Neural crest cell (in vitro differentiated cells): ENCODE results near the gene DHRS11. TPM values are rescaled to one million over a fixed set of nuclear protein-coding genes. Genes with fewer than 3 reads are reported as not detected.

ENCODE experiments used
- DNase-seq: peaks from one replicate; pipeline ENCODE4 v3.0.0; 2021; ENCODE audit warnings: low read depth, mixed read lengths, low spot score
- H3K27ac Mint-ChIP-seq: one replicate; pipeline ENCODE4 v1.8.0; 2021; ENCODE audit warnings: mild to moderate bottlenecking, mixed read lengths; ENCODE audit not compliant: unreplicated experiment
- H3K27me3 Mint-ChIP-seq: 2 replicates; pipeline ENCODE4 v1.8.0; 2021; ENCODE audit warnings: low read depth, mild to moderate bottlenecking, mixed read lengths
- H3K36me3 Mint-ChIP-seq: 2 replicates; pipeline ENCODE4 v1.8.0; 2021; ENCODE audit warnings: low read depth, mild to moderate bottlenecking, mixed read lengths
- H3K4me1 Mint-ChIP-seq: 2 replicates; pipeline ENCODE4 v1.8.0; 2021; ENCODE audit warnings: mixed read lengths
- H3K4me3 Mint-ChIP-seq: one replicate; pipeline ENCODE4 v1.8.0; 2021; ENCODE audit warnings: mild to moderate bottlenecking, mixed read lengths
- H3K9me3 Mint-ChIP-seq: 2 replicates; pipeline ENCODE4 v1.8.0; 2021; ENCODE audit warnings: mixed read lengths
- total RNA-seq: library from RNA; stranded (reverse); gene quantifications from 2 replicates; pipeline ENCODE4 v1.2.1, GENCODE V29; 2021
- TF ChIP-seq, protein P1 (sequence below): fragments of 200-600 bp; sonication (generic); conservative IDR thresholded peaks from 2 replicates; pipeline ENCODE4 v1.5.0; 2021; ENCODE audit warnings: antibody characterized with exemption, mild to moderate bottlenecking

The DHRS11 gene
- total RNA-seq, 1 donor from 2014 or later: 14.7 TPM

DNA sequence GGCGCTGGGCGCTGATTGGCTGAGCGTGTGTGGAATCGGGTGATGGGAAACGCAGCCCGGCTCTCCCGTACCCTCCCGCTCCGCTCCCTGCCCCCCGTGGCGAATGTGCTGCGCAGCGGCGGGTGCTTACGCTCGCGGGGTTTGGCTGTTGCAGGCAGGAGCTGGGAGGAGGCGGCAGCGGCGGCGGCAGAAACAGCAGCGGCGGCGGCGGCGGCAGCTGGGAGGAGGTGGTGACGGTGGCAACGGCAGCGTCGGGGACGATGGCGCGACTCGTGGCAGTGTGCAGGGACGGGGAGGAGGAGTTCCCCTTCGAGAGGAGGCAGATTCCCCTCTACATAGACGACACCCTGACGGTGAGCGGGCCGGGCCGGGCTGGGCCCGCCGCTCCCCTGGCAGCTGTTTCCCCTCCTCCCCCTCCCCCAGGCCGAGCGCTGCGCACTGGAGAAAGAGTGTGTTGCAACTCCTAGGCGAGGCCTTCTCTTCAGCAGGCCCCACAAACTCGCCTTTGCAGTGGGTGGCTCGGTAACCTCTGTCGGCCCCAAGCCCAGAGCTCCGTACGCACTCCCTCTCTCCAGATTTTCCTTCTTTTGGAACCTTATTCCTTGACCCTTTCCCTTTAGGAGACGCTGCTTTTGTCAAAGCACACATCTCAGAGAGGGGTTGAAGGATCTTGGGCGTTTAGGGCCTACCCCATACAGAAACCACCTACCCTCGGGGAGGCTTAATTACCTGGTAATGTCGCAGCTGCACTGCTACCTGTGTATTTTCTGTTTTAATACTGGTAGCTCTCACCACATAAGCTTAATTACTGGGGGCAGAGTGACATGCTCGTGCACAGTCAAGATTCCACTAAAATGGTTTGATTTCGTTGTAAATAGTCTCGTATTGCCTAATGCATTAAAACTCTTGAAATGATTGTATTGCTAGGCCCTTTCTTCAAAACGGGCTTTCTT lies 45.9 kb upstream of the DHRS11 start:
- TF ChIP-seq, protein P1, sequence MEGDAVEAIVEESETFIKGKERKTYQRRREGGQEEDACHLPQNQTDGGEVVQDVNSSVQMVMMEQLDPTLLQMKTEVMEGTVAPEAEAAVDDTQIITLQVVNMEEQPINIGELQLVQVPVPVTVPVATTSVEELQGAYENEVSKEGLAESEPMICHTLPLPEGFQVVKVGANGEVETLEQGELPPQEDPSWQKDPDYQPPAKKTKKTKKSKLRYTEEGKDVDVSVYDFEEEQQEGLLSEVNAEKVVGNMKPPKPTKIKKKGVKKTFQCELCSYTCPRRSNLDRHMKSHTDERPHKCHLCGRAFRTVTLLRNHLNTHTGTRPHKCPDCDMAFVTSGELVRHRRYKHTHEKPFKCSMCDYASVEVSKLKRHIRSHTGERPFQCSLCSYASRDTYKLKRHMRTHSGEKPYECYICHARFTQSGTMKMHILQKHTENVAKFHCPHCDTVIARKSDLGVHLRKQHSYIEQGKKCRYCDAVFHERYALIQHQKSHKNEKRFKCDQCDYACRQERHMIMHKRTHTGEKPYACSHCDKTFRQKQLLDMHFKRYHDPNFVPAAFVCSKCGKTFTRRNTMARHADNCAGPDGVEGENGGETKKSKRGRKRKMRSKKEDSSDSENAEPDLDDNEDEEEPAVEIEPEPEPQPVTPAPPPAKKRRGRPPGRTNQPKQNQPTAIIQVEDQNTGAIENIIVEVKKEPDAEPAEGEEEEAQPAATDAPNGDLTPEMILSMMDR: peak; percentile 14
- DNase-seq: peak; percentile 97
- H3K4me1 Mint-ChIP-seq: peaks cover 27% of the 10 kb centered on the region
- no peaks in the 10 kb centered on the region for H3K27me3 Mint-ChIP-seq
- peak overlapping the region; percentile 98 for H3K4me3 Mint-ChIP-seq
- H3K27ac Mint-ChIP-seq: peak overlapping the region; percentile 96
- peaks cover 5% of the 10 kb centered on the region for H3K36me3 Mint-ChIP-seq
- H3K9me3 Mint-ChIP-seq: no peaks in the 10 kb centered on the region

DNA sequence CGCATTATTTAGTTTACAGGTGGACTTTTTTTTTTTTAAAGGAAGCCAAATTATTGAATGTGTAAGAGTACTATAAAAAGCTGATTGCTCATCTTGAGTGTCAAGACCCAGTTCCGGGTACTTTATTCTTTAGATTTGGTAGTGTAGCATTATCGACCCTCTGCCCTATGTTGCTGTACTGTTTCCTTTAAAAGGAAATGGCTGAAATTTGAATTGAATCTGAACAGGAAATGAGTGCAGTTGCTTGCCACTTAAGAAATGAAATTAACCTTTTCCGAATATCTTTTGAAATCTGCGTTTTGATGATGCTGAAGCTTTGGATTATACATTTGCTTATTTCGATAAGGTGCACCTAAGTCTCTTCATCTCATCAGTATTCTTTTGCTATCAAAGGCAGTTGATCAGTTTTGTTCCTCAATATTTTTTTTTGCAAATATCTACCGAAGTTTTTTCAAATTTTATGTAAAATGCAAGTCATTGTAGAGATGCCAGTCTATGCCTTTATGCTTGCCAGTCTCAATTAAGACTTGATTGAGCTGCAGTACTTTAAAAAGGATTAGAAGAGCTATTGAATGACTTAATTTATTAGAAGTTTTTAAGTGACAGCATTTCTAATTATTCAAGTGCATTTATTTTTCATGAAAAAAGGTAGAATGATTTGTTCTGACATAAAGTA lies 45.1 kb upstream of the DHRS11 start:
- peak overlapping the region; percentile 96 for H3K27ac Mint-ChIP-seq
- no peaks in the 10 kb centered on the region for H3K27me3 Mint-ChIP-seq
- peaks cover 5% of the 10 kb centered on the region for H3K36me3 Mint-ChIP-seq
- H3K9me3 Mint-ChIP-seq: no peaks in the 10 kb centered on the region
- H3K4me1 Mint-ChIP-seq: peaks cover 27% of the 10 kb centered on the region
- DNase-seq: no peak
- peak overlapping the region; percentile 98 for H3K4me3 Mint-ChIP-seq
- TF ChIP-seq, protein P1: no peak

DNA sequence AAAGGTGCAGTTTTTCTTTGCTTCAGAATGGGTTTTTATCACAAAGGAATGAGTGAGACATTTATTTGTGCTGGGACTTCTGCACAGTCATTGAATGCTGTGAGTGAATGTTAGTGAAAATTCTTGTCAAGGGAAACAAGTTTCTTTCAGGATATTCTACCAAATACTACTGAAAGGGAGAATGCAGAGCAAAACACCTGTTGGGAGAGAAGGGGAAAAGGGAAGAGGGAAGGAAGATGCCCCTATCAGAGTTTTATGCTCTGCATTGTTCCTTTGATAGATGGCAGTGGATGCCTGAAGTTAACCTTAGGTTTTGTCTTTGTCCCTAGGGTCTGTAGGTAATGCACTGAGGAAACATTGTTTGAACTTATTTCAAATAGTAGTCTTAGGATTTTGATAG lies 43.9 kb upstream of the DHRS11 start:
- H3K4me3 Mint-ChIP-seq: peak overlapping the region; percentile 62
- DNase-seq: no peak
- TF ChIP-seq, protein P1: no peak

DNA sequence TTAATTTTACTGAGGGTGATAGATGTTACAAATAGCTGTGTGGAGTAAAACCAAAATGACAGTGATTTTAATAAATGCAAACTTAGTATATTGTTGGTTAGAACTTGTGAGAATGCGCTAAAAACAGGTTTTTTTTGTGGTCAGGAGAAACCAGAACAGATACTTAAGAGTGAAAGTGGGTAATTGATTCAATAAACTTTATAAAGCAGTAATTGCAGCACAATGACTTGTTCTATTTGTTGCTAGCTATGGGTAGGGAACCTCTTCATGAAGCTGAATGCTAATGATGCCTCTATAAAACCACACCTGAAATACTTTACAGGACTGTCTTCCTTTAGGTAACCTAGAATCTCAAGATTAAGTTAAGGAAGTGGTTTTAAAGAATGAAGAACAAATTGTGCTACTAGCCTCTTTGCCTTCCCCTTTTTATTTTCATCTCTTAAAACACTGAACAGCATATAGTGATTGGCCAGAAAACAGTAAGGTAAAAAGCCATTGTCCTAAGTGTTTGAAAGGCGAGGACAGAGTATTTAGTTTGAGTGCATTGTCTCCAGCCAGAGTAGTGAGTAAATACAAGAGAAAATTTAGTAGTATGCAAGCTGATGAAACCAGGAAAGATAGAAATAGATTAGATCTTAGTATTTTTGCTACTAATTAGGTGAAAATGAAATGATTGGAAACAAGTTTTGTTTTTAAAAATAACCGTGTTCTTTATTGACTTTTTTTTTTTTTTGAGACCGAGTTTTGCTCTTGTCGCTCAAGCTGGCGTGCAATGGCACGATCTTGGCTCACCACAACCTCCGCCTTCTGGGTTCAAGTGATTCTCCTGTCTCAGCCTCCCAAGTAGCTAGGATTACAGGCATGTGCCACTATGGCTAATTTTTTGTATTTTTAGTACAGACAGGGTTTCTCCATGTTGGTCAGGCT lies 40.9 kb upstream of the DHRS11 start:
- no peak overlapping the region for H3K27ac Mint-ChIP-seq
- no peaks in the 10 kb centered on the region for H3K27me3 Mint-ChIP-seq
- no peaks in the 10 kb centered on the region for H3K9me3 Mint-ChIP-seq
- DNase-seq: no peak
- peaks cover 24% of the 10 kb centered on the region for H3K4me1 Mint-ChIP-seq
- peak overlapping the region; percentile 19 for H3K4me3 Mint-ChIP-seq
- TF ChIP-seq, protein P1: no peak
- H3K36me3 Mint-ChIP-seq: peaks cover 11% of the 10 kb centered on the region

More for the DNA sequence above, 43.9 kb upstream of the DHRS11 start:
- H3K36me3 Mint-ChIP-seq: peaks cover 5% of the 10 kb centered on the region
- H3K27me3 Mint-ChIP-seq: no peaks in the 10 kb centered on the region
- peaks cover 27% of the 10 kb centered on the region for H3K4me1 Mint-ChIP-seq
- H3K9me3 Mint-ChIP-seq: no peaks in the 10 kb centered on the region
- peak overlapping the region; percentile 75 for H3K27ac Mint-ChIP-seq

DNA sequence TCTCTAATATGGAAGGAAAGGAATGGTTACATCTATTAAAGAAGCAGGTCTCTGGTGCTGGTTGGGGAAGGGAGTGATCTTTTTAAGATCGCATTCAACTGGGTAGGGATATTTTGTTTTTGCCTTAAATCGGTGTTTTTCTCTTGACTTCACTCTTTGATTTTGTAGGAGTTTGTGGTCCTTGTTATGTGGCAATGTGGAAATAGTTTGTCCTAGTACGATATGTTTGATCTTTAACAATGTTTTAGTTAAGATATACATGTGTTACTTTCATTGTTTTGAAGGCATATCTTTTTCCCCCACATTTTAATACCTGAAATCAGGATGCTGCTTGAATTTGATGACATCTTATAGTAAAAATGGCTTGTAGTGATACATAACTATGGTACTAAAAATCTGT lies 38.2 kb upstream of the DHRS11 start:
- Mint-ChIP-seq H3K4me1 (peaks cover 6% of the 10 kb centered on the region), H3K4me3 (peak overlapping the region; percentile 39), H3K36me3 (peaks cover 22% of the 10 kb centered on the region), H3K9me3 (no peaks in the 10 kb centered on the region), H3K27ac (peak overlapping the region; percentile 8), H3K27me3 (no peaks in the 10 kb centered on the region)
- TF ChIP-seq, protein P1: no peak
- DNase-seq: no peak
